ENCODE data around the gene FIGNL2.

- TF ChIP-seq CTCF (IDR thresholded peaks at IDR 0.05; ENCODE audit: low read depth, low read length) (no peak), POLR2A (IDR thresholded peaks at IDR 0.05; ENCODE audit: extremely low read depth, insufficient read length) (no peak), MYC (IDR thresholded peaks at IDR 0.05; ENCODE audit: low read depth, low read length) (no peak), MAX (IDR thresholded peaks at IDR 0.05; ENCODE audit: low read depth, low read length) (no peak)
These were observed 9.8 kb downstream of the FIGNL2 start for GRCh38 chr12:51838762-51839161.
